Measurements from ENCODE around the gene LAMB1.

- TF ChIP-seq CTCF (IDR thresholded peaks at IDR 0.05): no peak
- TF ChIP-seq POLR2A (IDR thresholded peaks at IDR 0.05): no peak
These were observed 45.5 kb upstream of the LAMB1 start for GRCh38 chr7:108048422-108048821.

All from esophagus squamous epithelium (tissue), 4 donors.